Activated naive CD8-positive, alpha-beta T cell treated with anti-CD3 and anti-CD28 coated beads, Interleukin-2, amount 50 U/mL, for 24 hours (primary cell): ENCODE data around the gene HS3ST3A1.

Experiments used
- ATAC-seq: fragments of 150-1000 bp; cut with Tn5 transposase; one replicate; pipeline ENCODE4 v1.10.0; 2021
- DNase-seq: peaks from one replicate; pipeline ENCODE4 v3.0.0; 2021
- H3K27ac Mint-ChIP-seq: one replicate; pipeline ENCODE4 v1.8.0; 2021; ENCODE audit warnings: mild to moderate bottlenecking, mixed read lengths
- H3K27me3 Mint-ChIP-seq: one replicate; pipeline ENCODE4 v1.8.0; 2021; ENCODE audit warnings: mixed read lengths
- H3K36me3 Mint-ChIP-seq: one replicate; pipeline ENCODE4 v1.8.0; 2021; ENCODE audit warnings: low read depth, mixed read lengths
- H3K4me1 Mint-ChIP-seq: one replicate; pipeline ENCODE4 v1.8.0; 2021; ENCODE audit warnings: mixed read lengths
- H3K4me3 Mint-ChIP-seq: one replicate; pipeline ENCODE4 v1.8.0; 2021; ENCODE audit warnings: mild to moderate bottlenecking, moderate library complexity, mixed read lengths
- H3K9me3 Mint-ChIP-seq: one replicate; pipeline ENCODE4 v1.8.0; 2021; ENCODE audit warnings: mixed read lengths

The HS3ST3A1 gene

DNA sequence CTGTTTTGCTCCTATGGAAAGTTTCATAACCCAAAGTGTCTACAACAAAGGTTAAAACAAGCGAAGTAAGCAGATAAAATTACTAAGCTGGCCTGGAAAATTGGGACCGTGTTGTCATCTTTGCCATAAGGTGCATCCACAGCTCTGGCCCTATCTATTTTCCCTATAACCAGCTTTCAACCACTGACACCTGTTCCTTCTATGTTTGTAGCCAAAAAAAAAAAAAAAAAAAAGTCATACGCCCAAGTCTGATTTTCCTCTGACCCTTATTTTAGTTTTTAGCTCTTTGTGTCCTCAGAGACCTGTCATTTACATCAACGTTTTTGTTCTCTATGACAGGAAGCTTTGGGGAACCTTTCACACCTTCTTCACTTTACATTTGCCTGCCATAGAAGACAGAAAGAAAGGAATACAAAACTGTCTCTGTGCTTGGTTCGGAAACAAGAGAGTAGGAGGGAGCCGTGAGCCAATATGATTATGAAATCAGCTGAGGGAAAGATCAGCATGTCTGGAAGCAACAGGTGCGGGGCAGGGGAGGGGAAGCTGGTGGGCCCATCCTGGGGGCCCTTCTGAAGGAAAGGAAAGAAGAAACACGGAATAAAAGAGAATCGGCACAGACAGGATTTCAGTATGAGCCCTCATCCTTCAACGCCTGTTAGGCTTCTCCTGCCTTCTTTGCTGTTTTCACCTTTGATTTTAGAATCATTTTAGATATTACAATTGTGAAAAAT, 8.5 kb downstream of the HS3ST3A1 start:
- peaks cover 13% of the 10 kb centered on the region for H3K27me3 Mint-ChIP-seq
- H3K9me3 Mint-ChIP-seq, result no peaks in the 10 kb centered on the region
- no peaks in the 10 kb centered on the region for H3K4me1 Mint-ChIP-seq
- no peak overlapping the region for H3K4me3 Mint-ChIP-seq
- ATAC-seq, result no peak
- H3K27ac Mint-ChIP-seq, result no peak overlapping the region
- H3K36me3 Mint-ChIP-seq, result no peaks in the 10 kb centered on the region
- DNase-seq, result no peak

DNA sequence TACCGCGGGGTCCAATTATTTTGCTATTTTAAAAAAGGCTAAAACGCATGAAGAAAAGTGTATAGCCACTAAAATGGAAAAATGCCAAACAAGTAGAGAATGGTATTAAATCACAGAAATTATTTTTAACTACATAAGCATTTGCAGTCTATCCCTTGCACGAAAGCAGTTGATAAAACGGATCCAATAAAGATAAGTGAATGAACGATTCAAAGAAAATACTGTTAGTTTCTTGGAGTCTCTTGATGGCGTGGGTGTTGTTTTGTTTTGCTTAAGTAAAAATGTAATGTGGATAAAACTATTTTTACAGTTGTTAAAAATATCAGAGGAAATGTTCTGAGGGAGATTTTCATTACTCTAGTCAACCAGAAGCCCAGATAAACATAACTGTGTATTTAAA, 9.3 kb downstream of the HS3ST3A1 start:
- Mint-ChIP-seq H3K36me3 (no peaks in the 10 kb centered on the region), H3K9me3 (no peaks in the 10 kb centered on the region), H3K4me3 (no peak overlapping the region), H3K27me3 (peaks cover 9% of the 10 kb centered on the region), H3K4me1 (no peaks in the 10 kb centered on the region), H3K27ac (no peak overlapping the region)
- ATAC-seq (no peak), DNase-seq (no peak)

DNA sequence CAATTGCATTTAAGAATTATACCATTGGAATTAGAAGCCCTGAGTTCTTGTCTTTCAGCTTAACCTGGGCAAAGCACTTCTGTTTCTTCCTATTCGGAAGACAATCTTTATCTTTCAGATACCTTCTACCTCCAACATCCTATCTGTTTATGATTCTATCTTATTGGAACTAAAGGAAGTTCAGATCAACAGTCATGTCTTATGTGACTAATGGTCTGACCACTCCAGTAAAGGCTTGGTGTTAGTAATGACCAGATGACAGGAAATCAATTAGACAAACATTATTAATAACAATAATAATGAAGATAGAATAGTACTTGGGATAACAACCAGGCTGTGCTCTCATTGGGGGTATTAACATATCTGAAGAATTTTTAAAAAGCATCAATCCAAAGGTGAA, 11.3 kb downstream of the HS3ST3A1 start:
- H3K9me3 Mint-ChIP-seq, result no peaks in the 10 kb centered on the region
- peaks cover 2% of the 10 kb centered on the region for H3K27me3 Mint-ChIP-seq
- no peak for ATAC-seq
- no peak overlapping the region for H3K4me3 Mint-ChIP-seq
- H3K36me3 Mint-ChIP-seq, result no peaks in the 10 kb centered on the region
- no peaks in the 10 kb centered on the region for H3K4me1 Mint-ChIP-seq
- H3K27ac Mint-ChIP-seq, result no peak overlapping the region
- no peak for DNase-seq

DNA sequence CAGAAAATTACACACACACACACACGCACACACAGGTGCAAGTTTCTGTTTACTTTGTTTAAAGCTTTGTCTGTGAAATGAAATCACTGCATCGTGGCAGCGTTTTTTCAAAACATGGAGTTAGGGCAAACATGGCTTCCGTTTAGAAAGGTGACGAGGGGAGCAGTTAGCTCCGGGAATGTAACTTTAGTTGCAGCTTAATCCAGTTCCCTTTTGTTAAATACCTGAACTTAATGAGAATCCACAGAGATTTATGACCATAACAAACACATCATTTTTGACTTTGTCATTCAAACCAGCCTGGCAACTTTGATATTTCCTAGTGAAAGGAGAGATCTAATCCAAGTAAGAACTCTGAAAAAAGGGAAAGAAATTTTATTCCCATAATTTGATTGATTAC, 12.1 kb downstream of the HS3ST3A1 start:
- H3K27ac Mint-ChIP-seq, result no peak overlapping the region

DNA sequence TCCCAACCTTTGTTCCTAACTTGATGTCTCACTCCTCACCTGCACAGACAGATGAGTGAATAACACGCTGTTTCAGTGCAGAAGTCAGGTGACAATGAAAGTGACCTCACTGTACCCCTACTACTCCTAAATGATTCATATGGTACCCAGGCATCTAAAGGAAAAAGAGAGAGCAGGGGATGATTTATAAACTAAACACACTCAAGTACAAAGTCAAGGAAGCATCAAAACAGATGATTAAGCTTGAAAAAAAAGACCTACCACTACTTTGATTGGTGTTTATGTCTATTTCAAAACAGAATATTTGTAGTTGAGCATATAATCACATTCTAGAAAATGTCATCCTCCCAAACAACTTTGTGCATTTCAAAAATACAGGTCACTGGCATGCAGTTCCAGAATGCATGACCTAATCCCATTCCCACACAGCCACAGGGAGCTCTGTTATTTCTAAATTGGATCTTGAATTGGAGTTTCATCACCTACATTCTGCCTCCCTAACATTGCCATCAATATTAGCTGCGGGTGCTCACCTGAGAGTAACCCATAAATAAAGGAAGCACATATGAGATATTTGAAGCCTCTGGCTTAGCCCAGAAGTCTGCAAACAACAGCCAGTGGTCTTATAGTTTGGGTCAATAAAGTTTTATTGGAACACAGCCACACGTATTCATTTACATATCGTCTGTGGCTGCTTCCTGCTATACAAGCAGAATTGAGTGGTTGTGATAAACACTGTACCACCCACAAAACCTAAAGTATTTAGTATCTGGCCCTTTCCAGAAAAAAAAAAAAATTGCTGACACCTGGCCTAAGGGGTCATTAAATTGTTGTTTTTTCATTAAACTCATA, 14.0 kb downstream of the HS3ST3A1 start:
- no peak overlapping the region for H3K27ac Mint-ChIP-seq
- H3K4me3 Mint-ChIP-seq, result no peak overlapping the region
- no peaks in the 10 kb centered on the region for H3K4me1 Mint-ChIP-seq
- peaks cover 5% of the 10 kb centered on the region for H3K27me3 Mint-ChIP-seq
- H3K36me3 Mint-ChIP-seq, result no peaks in the 10 kb centered on the region
- H3K9me3 Mint-ChIP-seq, result no peaks in the 10 kb centered on the region
- DNase-seq, result no peak
- no peak for ATAC-seq

More for the DNA sequence above, 12.1 kb downstream of the HS3ST3A1 start:
- H3K4me3 Mint-ChIP-seq, result no peak overlapping the region
- no peak for DNase-seq
- H3K4me1 Mint-ChIP-seq, result no peaks in the 10 kb centered on the region
- H3K36me3 Mint-ChIP-seq, result no peaks in the 10 kb centered on the region
- H3K27me3 Mint-ChIP-seq, result peaks cover 2% of the 10 kb centered on the region
- ATAC-seq, result no peak
- H3K9me3 Mint-ChIP-seq, result no peaks in the 10 kb centered on the region

DNA sequence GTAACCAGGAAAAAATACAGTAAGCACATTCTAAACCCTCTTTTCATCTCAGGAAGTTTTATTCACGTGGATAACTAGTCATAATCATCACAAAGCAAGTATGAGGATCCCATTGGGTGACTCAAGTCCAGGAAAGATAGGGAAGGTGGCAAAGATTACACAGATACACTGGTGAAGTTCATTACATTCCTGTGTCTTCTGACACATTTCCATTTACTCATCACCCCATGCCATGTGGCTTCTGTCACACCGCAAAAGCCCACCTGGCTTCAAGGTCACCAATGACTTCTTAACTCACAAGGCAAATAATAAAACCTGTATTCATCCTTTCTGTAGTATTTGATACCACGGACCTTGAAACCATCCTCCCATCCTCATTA, 17.0 kb downstream of the HS3ST3A1 start:
- H3K27me3 Mint-ChIP-seq, result peaks cover 5% of the 10 kb centered on the region
- ATAC-seq (no peak), DNase-seq (no peak)
- no peaks in the 10 kb centered on the region for H3K4me1 Mint-ChIP-seq
- H3K4me3 Mint-ChIP-seq, result no peak overlapping the region
- H3K36me3 Mint-ChIP-seq, result no peaks in the 10 kb centered on the region
- no peaks in the 10 kb centered on the region for H3K9me3 Mint-ChIP-seq
- no peak overlapping the region for H3K27ac Mint-ChIP-seq

DNA sequence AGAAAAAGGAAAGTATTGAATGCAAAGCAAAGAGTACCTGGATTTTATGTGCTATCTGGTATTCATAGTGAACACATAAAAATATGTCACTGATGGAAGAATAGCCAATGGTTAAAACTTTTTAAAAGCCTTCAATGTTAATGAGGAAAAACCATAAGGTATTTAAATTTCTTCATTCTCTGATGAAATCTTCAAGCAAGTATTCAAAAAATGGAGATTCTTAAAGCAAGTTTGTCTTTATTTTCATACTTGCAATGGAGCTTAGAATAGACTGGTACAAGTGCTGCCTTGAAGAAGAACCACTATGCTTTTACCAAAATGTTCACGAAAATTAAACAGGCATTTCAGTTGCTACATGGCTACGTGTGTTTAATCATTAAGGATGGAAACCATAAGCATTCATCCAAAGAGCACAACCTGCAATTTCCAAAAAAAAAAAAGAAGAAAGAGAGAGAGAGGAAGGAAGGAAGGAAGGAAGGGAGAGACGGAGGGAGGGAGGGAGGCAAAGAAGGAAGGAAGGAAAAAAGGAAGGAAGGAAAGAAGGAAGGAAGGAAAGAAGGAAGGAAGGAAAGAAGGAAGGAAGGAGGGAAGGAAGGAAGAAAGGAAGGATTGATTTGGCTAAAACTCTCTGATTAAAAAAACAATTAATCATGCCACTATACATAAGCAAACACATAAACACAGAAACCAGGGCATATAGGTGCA, 17.6 kb downstream of the HS3ST3A1 start:
- no peaks in the 10 kb centered on the region for H3K4me1 Mint-ChIP-seq
- H3K36me3 Mint-ChIP-seq, result no peaks in the 10 kb centered on the region
- H3K27ac Mint-ChIP-seq, result no peak overlapping the region
- no peak overlapping the region for H3K4me3 Mint-ChIP-seq
- H3K9me3 Mint-ChIP-seq, result no peaks in the 10 kb centered on the region
- H3K27me3 Mint-ChIP-seq, result peaks cover 5% of the 10 kb centered on the region
- no peak for ATAC-seq
- DNase-seq, result no peak

DNA sequence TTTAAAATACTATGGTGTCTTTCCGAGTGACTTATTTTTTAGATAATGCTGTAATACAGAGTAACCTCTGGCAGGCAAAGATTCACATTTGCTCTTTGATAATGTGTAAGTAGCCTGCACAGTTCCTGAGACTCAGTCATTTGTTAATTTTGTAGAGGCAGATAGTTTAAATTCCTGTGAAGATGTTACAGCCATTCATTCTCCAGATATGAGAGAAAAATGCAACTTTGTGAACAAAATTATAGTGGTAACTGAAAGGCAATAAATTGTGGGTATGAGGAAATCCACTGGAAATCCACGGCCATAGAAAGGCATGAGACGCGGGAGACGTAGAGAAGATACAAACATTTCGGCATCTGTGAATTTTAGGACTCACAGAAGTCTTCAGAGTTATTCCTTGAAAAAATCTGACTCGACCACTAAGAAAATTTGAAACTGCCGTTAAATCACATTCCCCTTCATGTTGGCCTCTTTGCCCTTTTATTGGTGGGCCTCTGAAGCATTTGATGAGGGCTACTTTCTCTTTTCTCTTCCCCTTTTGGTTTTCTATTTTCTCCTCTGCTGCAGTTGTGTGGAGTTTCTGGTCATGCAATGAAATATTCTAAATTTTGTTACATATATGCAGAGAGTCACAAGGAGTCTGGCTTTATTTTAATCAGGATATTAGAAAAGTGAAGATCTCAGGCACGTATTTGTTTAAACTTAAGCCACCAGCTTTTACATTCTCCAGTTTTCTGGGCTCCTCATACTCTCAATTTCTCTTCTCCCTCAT, 18.8 kb downstream of the HS3ST3A1 start:
- DNase-seq (no peak), ATAC-seq (no peak)
- no peaks in the 10 kb centered on the region for H3K36me3 Mint-ChIP-seq
- H3K4me3 Mint-ChIP-seq, result no peak overlapping the region
- H3K27me3 Mint-ChIP-seq, result peaks cover 5% of the 10 kb centered on the region
- no peak overlapping the region for H3K27ac Mint-ChIP-seq
- no peaks in the 10 kb centered on the region for H3K4me1 Mint-ChIP-seq
- no peaks in the 10 kb centered on the region for H3K9me3 Mint-ChIP-seq

DNA sequence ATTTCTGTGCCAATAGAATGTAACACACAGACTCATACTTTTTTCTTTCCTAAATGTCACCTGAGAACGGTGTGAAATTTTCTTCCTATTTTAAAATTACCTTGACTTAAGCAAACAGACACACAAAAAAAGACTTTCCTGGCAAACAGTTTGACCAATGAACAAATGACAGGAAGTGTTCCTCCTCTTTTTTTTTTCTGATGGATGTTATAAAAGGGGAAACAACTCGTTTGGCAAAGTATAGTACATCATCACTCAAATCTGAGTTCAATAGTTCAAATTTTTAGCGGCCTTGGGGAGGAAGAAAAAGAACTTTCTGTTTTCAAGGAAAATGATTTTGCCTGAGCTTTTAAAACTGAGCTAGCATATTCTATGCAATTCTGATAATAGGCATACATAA, 19.8 kb downstream of the HS3ST3A1 start:
- no peaks in the 10 kb centered on the region for H3K36me3 Mint-ChIP-seq
- ATAC-seq (no peak), DNase-seq (no peak)
- no peaks in the 10 kb centered on the region for H3K4me1 Mint-ChIP-seq
- no peak overlapping the region for H3K4me3 Mint-ChIP-seq
- H3K9me3 Mint-ChIP-seq, result peaks cover 1% of the 10 kb centered on the region
- H3K27ac Mint-ChIP-seq, result no peak overlapping the region
- H3K27me3 Mint-ChIP-seq, result peaks cover 5% of the 10 kb centered on the region

DNA sequence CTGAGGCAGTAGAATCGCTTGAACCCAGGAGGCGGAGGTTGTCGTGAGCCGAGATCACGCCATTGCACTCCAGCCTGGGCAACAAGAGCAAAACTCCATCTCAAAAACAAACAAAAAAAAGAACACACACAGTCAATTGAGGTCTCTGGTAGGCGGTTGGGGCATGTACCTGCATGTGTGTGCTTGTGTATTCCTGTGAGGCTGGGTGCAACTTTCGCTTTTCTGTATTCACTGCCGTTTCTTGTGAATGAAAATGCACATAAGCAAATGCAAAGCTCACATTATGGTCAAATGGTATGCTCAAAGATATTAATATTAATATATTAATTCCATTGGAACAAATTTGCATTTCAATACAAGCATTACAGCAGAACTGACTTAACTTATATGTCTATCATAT, 20.9 kb downstream of the HS3ST3A1 start:
- Mint-ChIP-seq H3K36me3 (no peaks in the 10 kb centered on the region), H3K27ac (no peak overlapping the region), H3K4me3 (no peak overlapping the region), H3K4me1 (no peaks in the 10 kb centered on the region), H3K27me3 (peaks cover 6% of the 10 kb centered on the region), H3K9me3 (peaks cover 5% of the 10 kb centered on the region)
- ATAC-seq (no peak), DNase-seq (no peak)

DNA sequence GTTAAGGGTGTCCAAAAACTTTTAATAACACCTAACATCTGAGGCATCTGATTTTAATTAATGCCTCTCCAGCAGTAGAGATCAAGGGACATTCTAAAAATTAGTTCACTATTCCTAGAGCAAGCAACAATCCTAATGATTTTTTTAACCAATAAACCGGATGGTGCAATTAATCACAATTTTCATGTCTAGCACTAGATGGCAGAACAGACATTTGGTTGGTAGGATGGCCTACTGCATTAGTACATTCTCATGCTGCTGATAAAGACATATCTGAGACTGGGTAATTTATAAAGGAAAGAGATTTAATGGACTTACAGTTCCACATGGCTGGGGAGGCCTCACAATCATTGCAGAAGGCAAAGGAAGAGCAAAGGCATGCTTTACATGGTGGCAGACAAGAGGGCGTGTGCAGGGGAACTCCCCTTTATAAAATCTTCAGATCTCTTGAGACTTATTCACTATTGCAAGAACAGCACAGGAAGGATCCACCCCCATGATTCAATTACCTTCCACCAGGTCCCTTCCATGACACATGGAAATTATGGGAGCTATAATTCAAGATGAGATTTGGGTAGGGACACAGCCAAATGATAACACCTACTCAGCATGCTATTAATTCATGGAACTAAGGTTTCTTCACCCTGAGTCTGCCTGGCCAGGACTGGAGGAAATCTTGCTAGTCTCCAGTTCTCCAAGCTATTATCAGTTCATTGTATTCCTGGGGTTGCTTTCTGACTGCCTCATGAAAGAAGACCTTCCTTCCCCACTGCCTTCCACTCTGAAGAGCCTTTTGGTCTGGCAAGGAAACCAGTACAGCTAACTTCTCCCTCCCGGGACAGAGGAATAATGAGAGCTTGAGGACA, 24.8 kb downstream of the HS3ST3A1 start:
- no peak for ATAC-seq

DNA sequence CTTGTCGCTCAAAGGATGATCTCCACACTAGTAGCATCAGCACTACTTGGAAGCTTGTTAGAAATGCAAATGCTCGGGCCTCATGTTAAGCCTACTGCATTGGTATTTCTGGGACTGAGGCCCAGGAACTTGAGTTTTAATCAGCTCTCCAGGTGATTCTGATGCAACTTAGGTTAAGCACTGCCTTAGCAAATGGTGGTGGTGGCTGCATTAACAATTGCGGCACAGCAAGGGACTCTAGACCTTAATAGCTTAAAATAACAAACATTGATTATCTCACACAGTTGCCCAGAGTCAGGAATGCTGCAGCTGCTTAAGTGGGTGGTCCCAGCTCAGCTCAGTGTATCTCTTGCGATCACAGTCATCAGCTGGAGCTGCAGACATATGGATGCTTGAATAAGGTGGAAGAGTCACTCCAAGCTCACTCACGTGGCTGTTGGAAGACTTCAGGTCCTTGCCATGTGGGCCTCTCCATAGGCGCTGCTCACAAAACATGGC, 25.8 kb downstream of the HS3ST3A1 start:
- peaks cover 5% of the 10 kb centered on the region for H3K9me3 Mint-ChIP-seq
- no peak for ATAC-seq
- no peaks in the 10 kb centered on the region for H3K36me3 Mint-ChIP-seq
- H3K27ac Mint-ChIP-seq, result no peak overlapping the region
- peaks cover 18% of the 10 kb centered on the region for H3K27me3 Mint-ChIP-seq
- no peak overlapping the region for H3K4me3 Mint-ChIP-seq
- H3K4me1 Mint-ChIP-seq, result no peaks in the 10 kb centered on the region
- DNase-seq, result no peak

More for the DNA sequence above, 24.8 kb downstream of the HS3ST3A1 start:
- Mint-ChIP-seq H3K36me3 (no peaks in the 10 kb centered on the region), H3K27me3 (peaks cover 14% of the 10 kb centered on the region), H3K4me3 (no peak overlapping the region), H3K4me1 (no peaks in the 10 kb centered on the region), H3K27ac (no peak overlapping the region), H3K9me3 (peaks cover 5% of the 10 kb centered on the region)
- no peak for DNase-seq

DNA sequence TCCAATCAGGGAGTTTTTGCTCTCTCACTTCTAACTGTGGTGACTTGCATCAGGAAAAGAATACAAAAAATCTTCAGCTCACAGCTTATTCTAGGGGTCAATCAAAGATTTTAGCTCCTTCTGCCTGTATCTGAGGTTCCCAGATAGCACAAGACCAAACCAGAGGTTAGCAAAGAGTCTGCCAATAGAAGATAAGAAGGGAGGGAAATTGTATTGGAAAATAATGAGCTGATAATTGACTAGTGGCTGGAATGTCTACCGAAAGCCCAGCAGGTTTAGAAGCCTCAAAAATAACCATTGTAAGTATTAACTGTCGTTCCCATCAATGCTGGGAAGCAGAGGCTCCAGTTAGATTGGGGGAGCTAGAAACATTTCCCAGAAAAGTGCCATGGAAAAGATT, 26.3 kb downstream of the HS3ST3A1 start:
- Mint-ChIP-seq H3K27ac (no peak overlapping the region), H3K36me3 (no peaks in the 10 kb centered on the region)

More for the DNA sequence above, 26.3 kb downstream of the HS3ST3A1 start:
- ATAC-seq, result no peak
- peaks cover 5% of the 10 kb centered on the region for H3K9me3 Mint-ChIP-seq
- peaks cover 18% of the 10 kb centered on the region for H3K27me3 Mint-ChIP-seq
- DNase-seq, result no peak
- no peak overlapping the region for H3K4me3 Mint-ChIP-seq
- no peaks in the 10 kb centered on the region for H3K4me1 Mint-ChIP-seq
